Mucosa of rectum (tissue), 2 donors: ENCODE data around the gene UBE2G1.

ENCODE experiments used
- H3K27ac ChIP-seq, 2 donors: one replicate each; pipeline ENCODE4 v1.7.0; 2013; ENCODE audit warnings: inconsistent platforms in 2 of 2, low read depth in 2 of 2, low read length in 2 of 2
- H3K27me3 ChIP-seq, 2 donors: one replicate each; pipeline ENCODE4 v1.7.0; 2013; ENCODE audit warnings: low read length in 2 of 2; ENCODE audit not compliant: control insufficient read depth in 2 of 2, insufficient read depth in 2 of 2
- H3K36me3 ChIP-seq, 2 donors: one replicate each; pipeline ENCODE4 v1.7.0; 2013; ENCODE audit warnings: low read length in 2 of 2; ENCODE audit not compliant: control insufficient read depth in 2 of 2, insufficient read depth in 2 of 2
- H3K4me1 ChIP-seq, 2 donors: one replicate each; pipeline ENCODE4 v1.7.0; 2013; ENCODE audit warnings: low read length in 2 of 2, mild to moderate bottlenecking in 1 of 2; ENCODE audit not compliant: control insufficient read depth in 2 of 2, insufficient read depth in 2 of 2
- H3K4me3 ChIP-seq, 2 donors: one replicate each; pipeline ENCODE4 v1.7.0; 2013; ENCODE audit warnings: low read length in 2 of 2
- H3K9ac ChIP-seq, 2 donors: one replicate each; pipeline ENCODE4 v1.7.0; 2013; ENCODE audit warnings: low read length in 2 of 2, low read depth in 1 of 2, mild to moderate bottlenecking in 1 of 2
- H3K9me3 ChIP-seq, 2 donors: one replicate each; pipeline ENCODE4 v1.7.0; 2013; ENCODE audit warnings: low read length in 2 of 2; ENCODE audit not compliant: control insufficient read depth in 2 of 2
- donor health status: healthy.
- donor health status: Normal muscosa, but diverticular disease.

UBE2G1 gene

DNA sequence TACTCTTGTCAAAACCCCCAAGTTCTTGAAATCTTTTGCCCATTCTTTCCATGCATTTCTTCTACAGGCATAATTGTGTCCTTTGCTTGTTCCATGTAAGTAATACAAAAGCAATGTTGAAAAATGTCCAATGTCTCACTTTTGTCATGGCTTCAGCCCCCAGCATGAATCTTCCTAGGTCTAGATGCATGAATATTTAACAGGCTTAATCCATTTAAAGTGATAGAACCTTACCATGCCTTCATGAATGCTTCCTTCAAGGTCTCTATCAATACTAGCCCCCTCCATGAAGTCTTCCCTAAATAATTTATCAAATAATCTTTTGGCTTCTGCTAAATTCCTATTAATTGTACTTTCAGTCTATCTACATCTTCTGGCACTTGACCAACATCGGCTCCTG, 56.6 kb downstream of the UBE2G1 start:
- no peaks in the 10 kb centered on the region for H3K9me3 ChIP-seq
- peaks cover 7 to 8% of the 10 kb centered on the region in 2 donors for H3K4me1 ChIP-seq
- no peak overlapping the region for H3K27ac ChIP-seq
- no peaks in the 10 kb centered on the region for H3K27me3 ChIP-seq
- no peak overlapping the region for H3K9ac ChIP-seq
- no peak overlapping the region for H3K4me3 ChIP-seq
- H3K36me3 ChIP-seq = peaks cover 0 to 4% of the 10 kb centered on the region in 2 donors

DNA sequence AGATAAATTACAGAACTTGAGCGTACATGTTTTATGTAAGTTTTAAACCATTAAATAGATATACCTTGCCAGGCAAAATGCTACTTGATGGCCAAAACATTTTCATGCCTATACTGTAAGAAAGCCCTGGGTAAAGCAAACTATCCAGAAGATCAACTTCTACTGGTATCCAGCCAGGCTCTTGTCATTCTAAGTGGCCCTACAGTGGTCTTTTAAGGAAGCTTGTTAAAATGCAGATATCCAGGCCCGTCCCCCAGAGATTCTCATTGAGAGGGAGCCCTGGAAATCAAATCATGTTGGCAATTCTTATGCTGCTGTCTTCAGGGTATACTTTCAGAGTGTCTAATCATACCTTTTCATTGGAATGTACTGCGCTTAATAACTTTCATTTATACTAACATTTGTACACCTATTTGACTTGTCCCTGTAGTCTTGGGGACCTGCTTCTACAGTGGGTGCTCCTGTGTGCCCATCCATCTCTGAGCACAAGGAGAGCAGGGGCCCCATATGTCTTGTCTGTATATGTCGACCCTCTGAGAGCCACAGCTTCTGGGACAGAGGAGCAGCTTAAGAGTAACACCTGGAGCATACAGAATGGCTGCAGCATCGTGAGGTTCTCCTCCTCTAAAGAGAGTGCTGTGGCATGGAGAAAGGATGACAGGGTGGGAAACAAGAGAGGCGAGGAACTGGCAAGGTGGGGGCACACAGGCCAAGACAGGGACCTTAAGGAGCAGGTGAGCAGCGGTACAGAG, 59.1 kb downstream of the UBE2G1 start:
- Histone ChIP-seq H3K4me3 (no peak overlapping the region), H3K36me3 (peaks cover 0 to 4% of the 10 kb centered on the region in 2 donors), H3K27ac (no peak overlapping the region), H3K4me1 (peaks cover 8 to 9% of the 10 kb centered on the region in 2 donors), H3K9me3 (no peaks in the 10 kb centered on the region), H3K27me3 (no peaks in the 10 kb centered on the region), H3K9ac (no peak overlapping the region)

GRCh38 chr17:4305224-4305623, 61.3 kb downstream of the UBE2G1 start:
- H3K27me3 ChIP-seq = no peaks in the 10 kb centered on the region
- no peaks in the 10 kb centered on the region for H3K9me3 ChIP-seq
- H3K4me1 ChIP-seq = peaks cover 2% of the 10 kb centered on the region in 2 donors
- H3K27ac ChIP-seq = no peak overlapping the region
- H3K4me3 ChIP-seq = no peak overlapping the region
- peaks cover 6 to 8% of the 10 kb centered on the region in 2 donors for H3K36me3 ChIP-seq
- H3K9ac ChIP-seq = no peak overlapping the region

DNA sequence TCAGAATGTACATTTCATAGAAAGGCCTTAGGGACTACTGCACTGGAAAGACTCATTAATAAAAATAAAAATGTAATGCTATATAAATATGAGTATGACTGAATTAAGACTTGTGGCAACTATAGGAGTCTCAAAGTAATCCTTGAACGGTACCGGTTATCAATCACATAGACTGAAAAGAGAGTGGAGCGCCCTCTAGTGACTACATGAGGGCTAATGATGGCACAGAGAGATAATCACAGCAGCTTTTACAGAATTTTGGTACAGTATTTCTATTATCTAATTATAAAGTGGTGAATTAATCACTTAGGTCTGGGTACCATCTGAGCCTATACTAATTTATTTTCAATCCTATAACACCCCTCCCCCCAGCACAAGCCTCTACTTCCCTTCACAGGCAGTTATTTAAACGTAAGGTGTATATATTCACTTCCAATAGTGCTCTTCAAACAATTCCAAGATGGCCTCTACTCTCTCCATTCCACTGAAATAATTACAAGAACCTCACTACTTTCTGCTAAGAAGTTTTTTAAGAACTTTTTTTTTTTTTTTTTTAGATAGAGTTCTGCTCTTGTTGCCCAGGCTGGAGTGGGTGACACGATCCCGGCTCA, 62.0 kb downstream of the UBE2G1 start:
- H3K4me1 ChIP-seq = peaks cover 0 to 2% of the 10 kb centered on the region in 2 donors
- H3K9ac ChIP-seq = no peak overlapping the region
- H3K4me3 ChIP-seq = no peak overlapping the region
- H3K27ac ChIP-seq = no peak overlapping the region
- H3K36me3 ChIP-seq = peaks cover 6 to 8% of the 10 kb centered on the region in 2 donors
- no peaks in the 10 kb centered on the region for H3K9me3 ChIP-seq
- H3K27me3 ChIP-seq = no peaks in the 10 kb centered on the region

DNA sequence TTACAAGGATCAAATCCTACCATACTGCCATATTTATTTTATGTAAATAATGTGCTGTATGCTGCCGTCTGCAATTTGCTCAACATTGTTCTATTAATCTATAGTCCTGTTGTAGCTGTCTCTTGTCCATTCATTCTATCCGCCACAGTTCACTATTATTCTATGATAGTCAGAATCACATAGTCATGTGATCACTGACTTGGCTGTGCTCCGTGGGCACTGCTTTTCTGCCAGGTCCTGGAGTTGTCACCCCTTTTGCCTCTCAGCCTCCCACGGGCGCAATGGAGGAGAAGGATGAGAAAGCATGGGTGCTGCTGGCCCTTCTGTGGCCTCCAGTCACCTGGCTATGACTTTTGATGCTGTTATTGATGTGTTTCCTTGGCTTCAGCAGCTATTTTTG, 65.4 kb downstream of the UBE2G1 start:
- H3K36me3 ChIP-seq = peaks cover 6 to 14% of the 10 kb centered on the region in 2 donors

GRCh38 chr17:4297351-4297750, 69.1 kb downstream of the UBE2G1 start:
- Histone ChIP-seq H3K27ac (no peak overlapping the region), H3K9ac (no peak overlapping the region), H3K4me1 (no peaks in the 10 kb centered on the region), H3K27me3 (no peaks in the 10 kb centered on the region), H3K36me3 (peaks cover 8 to 14% of the 10 kb centered on the region in 2 donors), H3K9me3 (no peaks in the 10 kb centered on the region), H3K4me3 (no peak overlapping the region)

More for the DNA sequence above, 65.4 kb downstream of the UBE2G1 start:
- Histone ChIP-seq H3K4me1 (peaks cover 0 to 2% of the 10 kb centered on the region in 2 donors), H3K9ac (no peak overlapping the region), H3K9me3 (no peaks in the 10 kb centered on the region), H3K27ac (no peak overlapping the region), H3K4me3 (no peak overlapping the region), H3K27me3 (no peaks in the 10 kb centered on the region)

GRCh38 chr17:4295686-4296085, 70.8 kb downstream of the UBE2G1 start:
- Histone ChIP-seq H3K4me1 (no peaks in the 10 kb centered on the region), H3K9ac (no peak overlapping the region), H3K36me3 (peaks cover 2 to 10% of the 10 kb centered on the region in 2 donors), H3K9me3 (no peaks in the 10 kb centered on the region), H3K4me3 (no peak overlapping the region), H3K27me3 (no peaks in the 10 kb centered on the region), H3K27ac (no peak overlapping the region)

- Histone ChIP-seq H3K36me3 (peaks cover 7 to 10% of the 10 kb centered on the region in 2 donors), H3K9ac (no peak overlapping the region), H3K27ac (no peak overlapping the region), H3K9me3 (no peaks in the 10 kb centered on the region), H3K4me3 (no peak overlapping the region), H3K27me3 (no peaks in the 10 kb centered on the region), H3K4me1 (peaks cover 0 to 1% of the 10 kb centered on the region in 2 donors)
These were observed 72.9 kb downstream of the UBE2G1 start for GRCh38 chr17:4293572-4293971.

GRCh38 chr17:4287710-4288109, 78.8 kb downstream of the UBE2G1 start:
- Histone ChIP-seq H3K27ac (peak overlapping the region in 1 of 2 donors; percentile 55), H3K9me3 (no peaks in the 10 kb centered on the region), H3K36me3 (peaks cover 0 to 8% of the 10 kb centered on the region in 2 donors)

DNA sequence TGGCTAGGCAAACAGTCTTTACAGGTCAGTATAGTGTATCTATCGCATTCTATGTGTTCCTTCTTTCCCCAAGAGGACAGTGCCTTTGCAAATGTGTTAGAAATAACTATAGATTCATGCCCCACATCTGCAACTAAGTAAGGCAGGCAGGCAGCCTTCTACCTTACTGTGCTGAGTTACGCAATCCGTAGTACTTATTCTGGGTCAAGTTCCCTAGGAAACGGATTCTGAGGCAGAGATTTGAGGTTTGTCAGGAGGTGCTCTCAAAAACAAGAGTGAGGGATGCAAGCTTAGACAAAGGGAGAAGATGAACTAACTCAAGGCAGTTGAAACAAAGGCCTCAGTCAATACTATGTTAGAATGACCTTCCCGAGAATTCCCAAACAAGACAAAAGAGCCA, 90.0 kb downstream of the UBE2G1 start:
- H3K9ac ChIP-seq = no peak overlapping the region

More at GRCh38 chr17:4287710-4288109, 78.8 kb downstream of the UBE2G1 start:
- no peak overlapping the region for H3K9ac ChIP-seq
- H3K4me3 ChIP-seq = no peak overlapping the region
- peaks cover 0 to 5% of the 10 kb centered on the region in 2 donors for H3K4me1 ChIP-seq
- no peaks in the 10 kb centered on the region for H3K27me3 ChIP-seq

More for the DNA sequence above, 90.0 kb downstream of the UBE2G1 start:
- H3K27me3 ChIP-seq = no peaks in the 10 kb centered on the region
- H3K36me3 ChIP-seq = peaks cover 12 to 28% of the 10 kb centered on the region in 2 donors
- H3K9me3 ChIP-seq = no peaks in the 10 kb centered on the region
- no peak overlapping the region for H3K4me3 ChIP-seq
- H3K27ac ChIP-seq = no peak overlapping the region
- H3K4me1 ChIP-seq = no peaks in the 10 kb centered on the region
